Muscle layer of duodenum (tissue), 2 donors: ENCODE data around the gene RBM17.

ENCODE experiments used
- H3K27ac ChIP-seq: one replicate; pipeline ENCODE4 v1.7.0; 2013; ENCODE audit warnings: mild to moderate bottlenecking, low read length
- H3K27me3 ChIP-seq: one replicate; pipeline ENCODE4 v1.7.0; 2013; ENCODE audit warnings: low read depth, mild to moderate bottlenecking, control low read depth, low read length
- H3K36me3 ChIP-seq, 2 donors: one replicate each; pipeline ENCODE4 v1.7.0; 2013; ENCODE audit warnings: low read length in 2 of 2, control low read depth in 1 of 2, mild to moderate bottlenecking in 1 of 2; ENCODE audit not compliant: insufficient read depth in 2 of 2, control insufficient read depth in 1 of 2
- H3K4me1 ChIP-seq, 2 donors: one replicate each; pipeline ENCODE4 v1.7.0; 2013; ENCODE audit warnings: low read length in 2 of 2, mild to moderate bottlenecking in 2 of 2, control low read depth in 1 of 2, moderate library complexity in 1 of 2; ENCODE audit not compliant: insufficient read depth in 2 of 2, control insufficient read depth in 1 of 2
- H3K4me3 ChIP-seq, 2 donors: one replicate each; pipeline ENCODE4 v1.7.0; 2013; ENCODE audit warnings: low read length in 2 of 2, low read depth in 1 of 2, mild to moderate bottlenecking in 1 of 2
- H3K9me3 ChIP-seq, 2 donors: one replicate each; pipeline ENCODE4 v1.7.0; 2013; ENCODE audit warnings: low read length in 2 of 2, control low read depth in 1 of 2, mild to moderate bottlenecking in 1 of 2; ENCODE audit not compliant: control insufficient read depth in 1 of 2
- donor health status: healthy.

RBM17 gene

GRCh38 chr10:6086375-6087233 is 2.2 kb upstream of the RBM17 start:
- H3K27me3 ChIP-seq: peaks cover 11% of the 10 kb centered on the region
- H3K36me3 ChIP-seq: no peaks in the 10 kb centered on the region
- no peaks in the 10 kb centered on the region for H3K9me3 ChIP-seq
- H3K4me1 ChIP-seq: peaks cover 10 to 30% of the 10 kb centered on the region in 2 donors
- H3K27ac ChIP-seq: no peak overlapping the region
- H3K4me3 ChIP-seq: peak overlapping the region; percentile 19 to 38

- H3K4me1 ChIP-seq: peaks cover 11 to 35% of the 10 kb centered on the region in 2 donors
These were observed 743 bp downstream of the RBM17 start for GRCh38 chr10:6089334-6090219.

GRCh38 chr10:6091630-6092029 is 2.8 kb downstream of the RBM17 start:
- H3K27ac ChIP-seq: no peak overlapping the region
- no peaks in the 10 kb centered on the region for H3K9me3 ChIP-seq
- peaks cover 11 to 41% of the 10 kb centered on the region in 2 donors for H3K4me1 ChIP-seq
- no peaks in the 10 kb centered on the region for H3K27me3 ChIP-seq
- H3K4me3 ChIP-seq: no peak overlapping the region
- H3K36me3 ChIP-seq: no peaks in the 10 kb centered on the region

More at GRCh38 chr10:6089334-6090219, 743 bp downstream of the RBM17 start:
- Histone ChIP-seq H3K4me3 (peak overlapping the region; percentile 77 to 93), H3K36me3 (no peaks in the 10 kb centered on the region), H3K27me3 (no peaks in the 10 kb centered on the region), H3K9me3 (no peaks in the 10 kb centered on the region), H3K27ac (peak overlapping the region; percentile 78)

GRCh38 chr10:6092731-6093130 is 3.9 kb downstream of the RBM17 start:
- no peak overlapping the region for H3K27ac ChIP-seq
- peaks cover 11 to 37% of the 10 kb centered on the region in 2 donors for H3K4me1 ChIP-seq
- no peaks in the 10 kb centered on the region for H3K27me3 ChIP-seq
- H3K36me3 ChIP-seq: peaks cover 8 to 9% of the 10 kb centered on the region in 2 donors
- no peaks in the 10 kb centered on the region for H3K9me3 ChIP-seq
- H3K4me3 ChIP-seq: no peak overlapping the region

- H3K36me3 ChIP-seq: peaks cover 12 to 16% of the 10 kb centered on the region in 2 donors
- no peaks in the 10 kb centered on the region for H3K9me3 ChIP-seq
- no peak overlapping the region for H3K4me3 ChIP-seq
- no peaks in the 10 kb centered on the region for H3K27me3 ChIP-seq
- H3K4me1 ChIP-seq: peaks cover 5 to 21% of the 10 kb centered on the region in 2 donors
- H3K27ac ChIP-seq: no peak overlapping the region
These were observed 7.2 kb downstream of the RBM17 start for GRCh38 chr10:6095810-6096570.

GRCh38 chr10:6097063-6097462 is 8.2 kb downstream of the RBM17 start:
- Histone ChIP-seq H3K36me3 (peaks cover 22 to 26% of the 10 kb centered on the region in 2 donors), H3K27ac (no peak overlapping the region), H3K27me3 (no peaks in the 10 kb centered on the region), H3K4me3 (no peak overlapping the region), H3K4me1 (peaks cover 0 to 11% of the 10 kb centered on the region in 2 donors), H3K9me3 (no peaks in the 10 kb centered on the region)

GRCh38 chr10:6098156-6098555 is 9.3 kb downstream of the RBM17 start:
- Histone ChIP-seq H3K27me3 (no peaks in the 10 kb centered on the region), H3K36me3 (peaks cover 30 to 37% of the 10 kb centered on the region in 2 donors), H3K4me3 (no peak overlapping the region), H3K4me1 (peaks cover 0 to 10% of the 10 kb centered on the region in 2 donors), H3K27ac (no peak overlapping the region), H3K9me3 (no peaks in the 10 kb centered on the region)

GRCh38 chr10:6100370-6100769 is 11.5 kb downstream of the RBM17 start:
- Histone ChIP-seq H3K27me3 (no peaks in the 10 kb centered on the region), H3K9me3 (no peaks in the 10 kb centered on the region), H3K4me3 (no peak overlapping the region), H3K4me1 (peaks cover 0 to 9% of the 10 kb centered on the region in 2 donors), H3K36me3 (peaks cover 30 to 45% of the 10 kb centered on the region in 2 donors), H3K27ac (no peak overlapping the region)

GRCh38 chr10:6101181-6101580 is 12.3 kb downstream of the RBM17 start:
- Histone ChIP-seq H3K27ac (no peak overlapping the region), H3K4me1 (peaks cover 0 to under 1% of the 10 kb centered on the region in 2 donors), H3K36me3 (peaks cover 35 to 51% of the 10 kb centered on the region in 2 donors), H3K4me3 (no peak overlapping the region), H3K9me3 (no peaks in the 10 kb centered on the region), H3K27me3 (no peaks in the 10 kb centered on the region)

- no peak overlapping the region for H3K27ac ChIP-seq
- H3K9me3 ChIP-seq: no peaks in the 10 kb centered on the region
- H3K4me3 ChIP-seq: no peak overlapping the region
- H3K27me3 ChIP-seq: no peaks in the 10 kb centered on the region
- H3K36me3 ChIP-seq: peaks cover 37 to 52% of the 10 kb centered on the region in 2 donors
- no peaks in the 10 kb centered on the region for H3K4me1 ChIP-seq
These were observed 13.3 kb downstream of the RBM17 start for GRCh38 chr10:6102128-6102527.
